GM18526 (cell line): ENCODE results near the gene KIAA1328.

Experiments used
- POLR2A ChIP-seq: IDR thresholded peaks from 3 replicates; pipeline ENCODE4 v1.6.1; 2011; ENCODE audit not compliant: insufficient read length; ENCODE audit errors: extremely low read depth

The KIAA1328 gene

GRCh38 chr18:37138456-37138855 lies 309.5 kb downstream of the KIAA1328 start:
- no peak for TF ChIP-seq POLR2A

GRCh38 chr18:37139876-37140275 lies 310.9 kb downstream of the KIAA1328 start:
- TF ChIP-seq POLR2A, result no peak

- TF ChIP-seq POLR2A, result no peak
These were observed 316.0 kb downstream of the KIAA1328 start for GRCh38 chr18:37144921-37145320.

- no peak for TF ChIP-seq POLR2A
These were observed 327.5 kb downstream of the KIAA1328 start for GRCh38 chr18:37156330-37156942.

- TF ChIP-seq POLR2A, result no peak
These were observed 331.3 kb downstream of the KIAA1328 start for GRCh38 chr18:37160038-37160820.

GRCh38 chr18:37161491-37161890 lies 332.6 kb downstream of the KIAA1328 start:
- no peak for TF ChIP-seq POLR2A

GRCh38 chr18:37162551-37162950 lies 333.6 kb downstream of the KIAA1328 start:
- TF ChIP-seq POLR2A, result no peak

- no peak for TF ChIP-seq POLR2A
These were observed 334.2 kb downstream of the KIAA1328 start for GRCh38 chr18:37163119-37163518.

GRCh38 chr18:37166491-37166890 lies 337.6 kb downstream of the KIAA1328 start:
- TF ChIP-seq POLR2A, result no peak

- TF ChIP-seq POLR2A, result no peak
These were observed 342.1 kb downstream of the KIAA1328 start for GRCh38 chr18:37170984-37171383.

GRCh38 chr18:37173384-37173783 lies 344.5 kb downstream of the KIAA1328 start:
- TF ChIP-seq POLR2A, result no peak

GRCh38 chr18:37175727-37176620 lies 347.0 kb downstream of the KIAA1328 start:
- TF ChIP-seq POLR2A, result no peak

- TF ChIP-seq POLR2A, result no peak
These were observed 347.7 kb downstream of the KIAA1328 start for GRCh38 chr18:37176621-37176934.

GRCh38 chr18:37179384-37179783 lies 350.5 kb downstream of the KIAA1328 start:
- TF ChIP-seq POLR2A, result no peak

GRCh38 chr18:37180086-37180485 lies 351.2 kb downstream of the KIAA1328 start:
- TF ChIP-seq POLR2A, result no peak

- no peak for TF ChIP-seq POLR2A
These were observed 353.6 kb downstream of the KIAA1328 start for GRCh38 chr18:37182340-37183135.
